Transverse colon (tissue), 4 donors: ENCODE measurements around the gene PLCB1. TPM values are rescaled to one million over a fixed set of nuclear protein-coding genes. Genes with fewer than 3 reads are reported as not detected.
"Not testable (repeated sequence)": the region's sequence is repeated elsewhere in the genome, so short reads cannot be mapped to it uniquely, and the experiment has no call there.

Source experiments
- DNase-seq: peaks from one replicate; pipeline ENCODE4 v3.0.0-alpha.2; 2019
- H3K27ac ChIP-seq, 4 donors: fragments of 200-600 bp; sonication (generic); 2 replicates each; pipeline ENCODE4 v1.5.1; 2016 to 2018; ENCODE audit warnings: inconsistent platforms in 4 of 4
- H3K27me3 ChIP-seq: fragments of 200-600 bp; sonication (generic); 2 replicates; pipeline ENCODE4 v1.5.1; 2017; ENCODE audit warnings: inconsistent platforms
- H3K36me3 ChIP-seq, 4 donors: fragments of 200-600 bp; sonication (generic); 2 replicates each; pipeline ENCODE4 v1.5.1; 2017 to 2019; ENCODE audit warnings: inconsistent platforms in 4 of 4
- H3K4me1 ChIP-seq, 4 donors: fragments of 200-600 bp; sonication (generic); 2 replicates each; pipeline ENCODE4 v1.5.1; 2017 to 2020; ENCODE audit warnings: inconsistent platforms in 4 of 4
- H3K4me3 ChIP-seq, 4 donors: fragments of 200-600 bp; sonication (generic); 1 replicate in 1 of 4; 2 replicates in 3 of 4; pipeline versions ENCODE4 v1.5.1 to v1.6.1; 2017 to 2019; ENCODE audit warnings: inconsistent platforms in 4 of 4
- H3K9me3 ChIP-seq, 2 donors: fragments of 200-600 bp; sonication (generic); 2 replicates each; pipeline ENCODE4 v1.5.1; 2017 to 2019; ENCODE audit warnings: inconsistent platforms in 2 of 2
- CTCF ChIP-seq, 5 experiments: fragments of 200-600 bp in 3 of 5; fragments of 450-650 bp in 2 of 5; sonication (generic) in 3 of 5; IDR thresholded peaks; 1 replicate in 2 of 5; 2 replicates in 3 of 5; pipeline ENCODE4 v1.5.1; 2016 to 2017; ENCODE audit warnings: antibody characterized with exemption in 5 of 5, inconsistent platforms in 3 of 5, mild to moderate bottlenecking in 2 of 5, moderate library complexity in 1 of 5
- EP300 ChIP-seq: sonication (generic); formaldehyde crosslinking; IDR thresholded peaks from one replicate; pipeline ENCODE4 v1.6.1; 2017; ENCODE audit warnings: antibody characterized with exemption, low read depth
- POLR2A ChIP-seq: fragments of 450-650 bp; IDR thresholded peaks from one replicate; pipeline ENCODE4 v1.6.1; 2016; ENCODE audit warnings: antibody characterized with exemption, mild to moderate bottlenecking, moderate library complexity
- POLR2AphosphoS5 ChIP-seq, 3 donors: sonication (generic); formaldehyde crosslinking; IDR thresholded peaks; one replicate each; pipeline ENCODE4 v1.6.1; 2016; ENCODE audit warnings: antibody characterized with exemption in 3 of 3
- WGBS, 2 donors: methylation state at CpG; one replicate each; pipeline ENCODE4 v1.1.5; 2018; ENCODE audit warnings: low coverage in 1 of 2; 5-methylcytosine and 5-hydroxymethylcytosine counted together
- in situ Hi-C, 4 donors: fragments of 200-750 bp; cut with MboI; loops; one replicate each; pipeline versions ENCODE4 v1.15.0 to v1.15.1; 2017; ENCODE audit warnings: low sequenced_read_pairs in 3 of 4, low pct_ligation_motif_present in 1 of 4, low pct_unique_long_range_greater_than_20kb in 1 of 4
- intact Hi-C: fragments of 100-400 bp; cut with DNase I; formaldehyde crosslinking; loops from one replicate; pipeline ENCODE4 v1.15.1; 2023; ENCODE audit warnings: low total_unique reads
- total RNA-seq, 4 donors: library from RNA; depleted of rRNA; stranded (reverse); fragments of >200 nt; gene quantifications; one replicate each; pipeline ENCODE4 v1.1.0, GENCODE V29; 2016

Gene PLCB1
- total RNA-seq, 4 donors from 2014 or later, result 13.1 to 18.6 (median 15.8) TPM

GRCh38 chr20:8815208-8815607 lies 683.1 kb downstream of the PLCB1 start:
- H3K27ac ChIP-seq, result no peak overlapping the region
- H3K36me3 ChIP-seq, result no peaks in the 10 kb centered on the region
- no peak overlapping the region for H3K4me3 ChIP-seq
- no peak for DNase-seq
- TF ChIP-seq POLR2AphosphoS5 (IDR thresholded peaks at IDR 0.05) (no peak), CTCF (IDR thresholded peaks at IDR 0.05) (no peak), POLR2A (no peak), EP300 (no peak)
- in situ Hi-C loops, result no loop called here
- no peaks in the 10 kb centered on the region for H3K27me3 ChIP-seq
- no peaks in the 10 kb centered on the region for H3K9me3 ChIP-seq
- intact Hi-C loops, result no loop called here
- 83 to 86% methylated on average over 2 to 4 of the region's 4 CpGs for WGBS, 2 donors
- H3K4me1 ChIP-seq, result no peaks in the 10 kb centered on the region

GRCh38 chr20:8829256-8829655 lies 697.2 kb downstream of the PLCB1 start:
- Histone ChIP-seq H3K9me3 (no peaks in the 10 kb centered on the region), H3K4me3 (no peak overlapping the region), H3K27me3 (no peaks in the 10 kb centered on the region), H3K4me1 (no peaks in the 10 kb centered on the region), H3K36me3 (no peaks in the 10 kb centered on the region), H3K27ac (no peak overlapping the region)
- TF ChIP-seq CTCF (IDR thresholded peaks at IDR 0.05) (peak in 1 of 5 experiments; percentile 11), POLR2A (no peak), EP300 (no peak), POLR2AphosphoS5 (IDR thresholded peaks at IDR 0.05) (no peak)
- in situ Hi-C loops (no loop called here), intact Hi-C loops (no loop called here)
- 83 to 88% methylated on average over 5 of the region's 5 CpGs for WGBS, 2 donors
- DNase-seq, result no peak

GRCh38 chr20:8834294-8834693 lies 702.2 kb downstream of the PLCB1 start:
- H3K36me3 ChIP-seq, intact Hi-C loops, H3K27ac ChIP-seq, H3K4me1 ChIP-seq, H3K4me3 ChIP-seq, H3K9me3 ChIP-seq, H3K27me3 ChIP-seq, in situ Hi-C loops, DNase-seq: not testable (repeated sequence)
- 76 to 87% methylated on average over 2 to 3 of the region's 3 CpGs for WGBS, 2 donors

- Histone ChIP-seq H3K9me3 (no peaks in the 10 kb centered on the region), H3K27me3 (no peaks in the 10 kb centered on the region), H3K36me3 (no peaks in the 10 kb centered on the region), H3K4me3 (no peak overlapping the region), H3K4me1 (no peaks in the 10 kb centered on the region), H3K27ac (no peak overlapping the region)
- in situ Hi-C loops, result no loop called here
- TF ChIP-seq CTCF (IDR thresholded peaks at IDR 0.05) (no peak), POLR2AphosphoS5 (IDR thresholded peaks at IDR 0.05) (no peak), EP300 (no peak), POLR2A (no peak)
- no peak for DNase-seq
- WGBS, 2 donors, result 76 to 100% methylated on average over 1 of the region's 1 CpG
- intact Hi-C loops, result no loop called here
These were observed 702.8 kb downstream of the PLCB1 start for GRCh38 chr20:8834851-8835250.

GRCh38 chr20:8837396-8837795 lies 705.3 kb downstream of the PLCB1 start:
- H3K27me3 ChIP-seq, result no peaks in the 10 kb centered on the region
- H3K9me3 ChIP-seq, result no peaks in the 10 kb centered on the region
- no peak overlapping the region for H3K27ac ChIP-seq
- H3K4me3 ChIP-seq, result no peak overlapping the region
- no peak for TF ChIP-seq POLR2A
- TF ChIP-seq CTCF (IDR thresholded peaks at IDR 0.05), result no peak
- TF ChIP-seq POLR2AphosphoS5 (IDR thresholded peaks at IDR 0.05), result no peak
- no peak for TF ChIP-seq EP300
- no peaks in the 10 kb centered on the region for H3K4me1 ChIP-seq
- intact Hi-C loops (no loop called here), in situ Hi-C loops (no loop called here)
- no peaks in the 10 kb centered on the region for H3K36me3 ChIP-seq
- no peak for DNase-seq
